Kasumi-1 (cell line): ENCODE results near the gene BEND6.
"Not testable (repeated sequence)": the region's sequence is repeated elsewhere in the genome, so short reads cannot be mapped to it uniquely, and the experiment has no call there.

Source experiments
- DNase-seq, 2 experiments: peaks; one replicate each; lab custom pipeline; 2025; lab: John Stamatoyannopoulos, UW

BEND6 gene

DNA sequence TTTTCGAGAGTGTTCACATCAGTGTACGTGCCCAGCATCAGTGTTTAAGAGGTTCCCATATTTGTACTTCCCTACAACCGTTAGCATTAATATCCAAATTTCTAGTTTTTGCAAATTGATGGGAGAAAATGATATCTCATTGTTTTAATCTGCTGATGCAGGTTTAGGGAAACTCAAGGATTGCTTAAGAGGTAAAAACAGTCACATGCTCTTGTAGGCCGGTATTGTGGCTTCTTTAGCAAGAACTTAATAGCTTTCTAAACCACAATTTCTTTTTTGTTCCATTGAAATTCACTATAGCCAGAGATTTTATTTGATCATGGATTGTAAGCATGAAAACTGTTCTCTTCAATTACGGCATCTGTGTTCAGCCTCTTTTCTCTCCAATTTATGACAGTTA, 29.5 kb downstream of the BEND6 start:
- DNase-seq: peak; percentile 37 to 54

- no peak for DNase-seq
These were observed 30.0 kb downstream of the BEND6 start for GRCh38 chr6:56984884-56985283.

GRCh38 chr6:56986611-56987010, 31.7 kb downstream of the BEND6 start:
- no peak for DNase-seq

DNA sequence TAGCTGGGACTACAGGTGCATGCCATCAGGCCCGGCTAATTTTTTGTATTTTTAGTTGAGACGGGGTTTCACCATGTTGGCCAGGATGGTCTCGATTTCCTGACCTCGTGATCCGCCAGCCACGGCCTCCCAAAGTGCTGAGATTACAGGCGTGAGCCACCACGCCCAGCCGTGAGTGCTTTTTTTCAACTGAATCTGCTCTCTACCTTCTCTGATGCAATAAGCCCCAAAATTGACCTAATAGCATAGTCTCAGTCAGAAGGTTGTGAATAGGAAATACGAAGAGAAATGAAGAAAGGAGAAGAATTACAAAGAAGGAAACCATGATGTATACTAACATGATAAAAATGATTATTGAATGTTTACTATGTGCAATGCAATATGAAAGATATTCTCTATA, 33.2 kb downstream of the BEND6 start:
- DNase-seq: no peak

GRCh38 chr6:56992036-56992435, 37.1 kb downstream of the BEND6 start:
- DNase-seq: no peak

GRCh38 chr6:56992703-56993102, 37.8 kb downstream of the BEND6 start:
- no peak for DNase-seq

- no peak for DNase-seq
These were observed 40.5 kb downstream of the BEND6 start for GRCh38 chr6:56995347-56995902.

- no peak for DNase-seq
These were observed 41.5 kb downstream of the BEND6 start for GRCh38 chr6:56996401-56996800.

- no peak for DNase-seq
These were observed 44.1 kb downstream of the BEND6 start for GRCh38 chr6:56999049-56999448.

GRCh38 chr6:56999748-57000147, 44.8 kb downstream of the BEND6 start:
- DNase-seq: not testable (repeated sequence)

GRCh38 chr6:57002197-57002596, 47.3 kb downstream of the BEND6 start:
- DNase-seq: no peak

GRCh38 chr6:57004292-57004691, 49.4 kb downstream of the BEND6 start:
- no peak for DNase-seq

- DNase-seq: no peak
These were observed 51.2 kb downstream of the BEND6 start for GRCh38 chr6:57006101-57006500.

- DNase-seq: not testable (repeated sequence)
These were observed 53.2 kb downstream of the BEND6 start for GRCh38 chr6:57008069-57008468.

DNA sequence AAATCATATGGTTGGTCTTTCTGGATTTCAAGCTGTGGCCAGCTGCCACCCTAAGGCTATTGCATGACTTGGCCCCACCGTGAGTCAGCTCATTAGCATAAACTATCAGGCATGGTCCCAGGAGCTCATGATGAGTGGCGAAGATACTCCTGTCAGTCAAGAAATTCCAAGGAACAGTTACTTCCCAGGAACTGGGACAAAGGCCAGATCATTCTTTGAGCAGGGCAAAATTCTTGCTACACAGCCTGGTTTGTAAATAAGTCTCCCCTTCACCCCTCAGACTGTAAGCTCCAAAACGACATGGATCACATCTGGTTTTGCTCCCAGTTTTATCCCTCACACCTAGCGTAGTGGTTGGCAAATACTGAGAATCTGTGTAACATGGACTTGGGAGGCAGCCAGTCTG, 58.6 kb downstream of the BEND6 start:
- no peak for DNase-seq

DNA sequence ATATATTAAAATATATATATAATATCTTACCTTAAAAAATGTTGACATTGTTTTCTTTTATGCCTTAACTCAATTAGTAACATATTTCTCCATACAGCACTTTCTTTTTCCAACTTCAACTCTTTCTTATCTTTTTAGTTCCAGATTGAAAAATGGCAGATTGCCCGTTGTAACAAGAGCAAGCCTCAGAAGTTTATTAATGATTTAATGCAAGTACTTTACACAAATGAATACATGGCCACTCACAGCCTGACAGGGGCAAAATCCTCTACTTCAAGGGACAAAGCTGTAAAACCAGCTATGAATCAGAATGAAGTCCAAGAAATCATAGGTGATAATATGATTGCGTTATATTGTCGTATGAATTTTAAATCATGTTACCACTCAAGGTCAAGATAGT, 62.2 kb downstream of the BEND6 start:
- no peak for DNase-seq

DNA sequence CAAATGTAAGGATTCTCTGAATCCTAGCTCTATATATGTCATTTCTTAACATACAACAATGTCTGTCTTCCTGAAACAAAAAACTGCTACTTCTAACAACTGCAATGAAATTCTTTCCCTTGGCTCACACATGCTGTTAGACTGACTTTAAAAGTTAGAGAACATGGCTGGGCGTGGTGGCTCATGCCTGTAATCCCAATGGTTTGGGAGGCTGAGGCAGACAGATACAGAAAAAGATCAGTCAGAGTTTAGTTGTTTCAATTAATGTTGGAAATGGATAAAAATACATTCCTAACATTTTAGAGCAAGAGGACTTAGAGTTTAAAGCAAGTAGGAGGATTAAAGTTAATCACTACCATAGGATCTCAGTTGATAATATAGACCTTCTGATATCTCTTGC, 62.9 kb downstream of the BEND6 start:
- DNase-seq: no peak

DNA sequence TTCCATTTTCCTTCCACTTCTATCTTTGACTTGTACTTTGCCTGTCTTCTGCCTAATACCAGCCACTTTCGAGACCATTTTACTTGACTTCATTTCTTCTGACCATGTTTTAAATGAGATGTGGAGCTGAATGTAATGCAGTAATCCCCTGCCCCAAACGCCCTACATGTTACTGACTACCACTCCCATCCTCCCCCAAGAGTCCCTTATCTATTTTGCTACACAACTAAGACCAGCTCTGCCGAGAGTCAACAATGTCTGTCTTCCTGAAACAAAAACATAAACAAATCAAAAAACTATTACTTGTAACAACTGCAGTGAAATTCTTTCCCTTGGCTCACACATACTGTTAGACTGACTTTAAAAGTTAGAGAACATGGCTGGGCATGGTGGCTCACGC, 64.5 kb downstream of the BEND6 start:
- DNase-seq: no peak

DNA sequence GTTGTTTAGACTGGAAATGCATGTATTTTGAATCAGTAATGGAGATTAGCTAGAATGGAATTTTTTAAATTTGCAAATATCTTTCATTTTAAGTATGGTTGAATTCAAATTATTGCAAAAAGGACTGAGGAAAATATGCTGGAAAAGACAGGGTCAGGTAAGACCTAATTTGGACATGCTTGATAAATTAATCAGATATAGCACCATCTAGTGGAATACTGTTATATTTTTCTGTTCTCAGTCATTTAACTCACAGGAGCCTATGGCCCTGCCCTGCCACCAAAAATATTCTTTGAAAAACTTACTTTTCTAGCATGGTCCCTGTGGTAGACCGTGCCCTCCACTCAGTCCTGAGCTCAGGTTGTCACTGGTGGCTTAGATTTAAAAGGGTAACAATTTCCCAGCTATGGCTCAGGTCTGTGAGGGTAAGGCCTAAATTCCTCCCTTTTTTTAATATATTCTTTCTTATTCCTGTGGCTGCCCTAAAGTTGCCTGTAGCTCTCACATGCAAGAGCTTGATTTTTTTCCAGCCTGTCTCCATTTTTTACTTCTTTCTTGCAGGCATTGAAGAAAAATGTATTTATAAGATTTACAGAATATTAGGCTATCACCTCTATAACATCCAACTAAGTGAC, 66.3 kb downstream of the BEND6 start:
- DNase-seq: peak; percentile 52 to 78

DNA sequence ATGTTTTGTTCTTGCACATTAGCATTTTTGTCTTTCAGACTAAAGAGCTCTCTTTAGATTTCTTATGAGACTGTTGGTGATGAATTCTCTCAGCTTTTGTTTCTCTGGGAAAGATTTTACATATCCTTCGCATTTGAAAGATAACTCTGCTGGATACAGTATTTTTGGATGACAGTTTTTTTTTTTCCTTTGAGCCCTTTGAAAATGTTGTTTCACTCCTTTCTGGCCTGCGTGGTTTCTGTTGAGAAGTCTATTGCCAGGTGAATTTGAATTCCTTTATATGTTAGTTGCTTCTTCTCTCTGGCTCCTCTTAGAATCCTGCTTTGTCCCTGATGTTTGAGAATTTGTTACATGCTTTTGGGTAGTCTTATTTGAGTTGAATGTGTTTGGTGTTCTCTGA, 69.4 kb downstream of the BEND6 start:
- no peak for DNase-seq

- no peak for DNase-seq
These were observed 69.9 kb downstream of the BEND6 start for GRCh38 chr6:57024775-57025174.

DNA sequence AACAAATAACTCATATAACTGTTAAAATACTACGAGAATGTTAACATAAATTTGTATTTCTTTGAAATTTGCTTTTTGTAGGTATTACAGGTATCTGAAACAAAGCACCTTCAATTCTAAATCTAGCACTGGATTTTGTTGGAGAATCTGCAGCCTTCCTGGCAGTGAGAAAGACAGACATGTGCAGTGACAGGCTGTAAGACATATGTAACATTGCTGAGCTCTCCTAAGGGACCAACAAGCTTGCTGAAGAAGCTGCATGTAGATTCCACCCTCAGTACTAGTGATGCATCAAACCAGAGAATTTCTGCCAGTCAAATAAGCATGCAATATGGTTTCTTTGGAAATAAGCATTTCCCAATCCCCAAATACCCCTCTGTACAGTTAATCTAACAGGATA, 71.1 kb downstream of the BEND6 start:
- DNase-seq: no peak

DNA sequence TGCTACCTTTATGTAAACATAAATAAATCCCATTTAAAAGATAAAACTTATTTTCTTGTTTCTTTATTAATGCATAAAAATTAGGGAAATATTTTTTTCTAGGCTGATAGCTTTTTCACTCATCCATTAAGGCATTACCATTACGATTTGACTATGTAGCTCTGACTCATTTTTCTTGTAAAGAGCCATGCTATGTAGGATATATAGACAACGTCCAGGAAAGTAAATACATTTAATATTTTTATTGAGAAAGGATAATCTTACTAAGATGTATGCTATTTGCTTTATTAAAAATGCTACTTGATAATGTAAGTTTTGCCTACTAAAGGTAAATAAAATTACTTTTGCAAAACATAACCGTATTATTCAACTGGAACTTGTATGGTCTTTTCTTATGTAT, 72.4 kb downstream of the BEND6 start:
- no peak for DNase-seq

- no peak for DNase-seq
These were observed 74.3 kb downstream of the BEND6 start for GRCh38 chr6:57029213-57029612.
